Tibial nerve (tissue), 4 donors: ENCODE data around the gene MEGF8.

Experiments
- CTCF ChIP-seq, 5 experiments: fragments of 200-600 bp in 3 of 5; fragments of 450-650 bp in 2 of 5; sonication (generic) in 3 of 5; IDR thresholded peaks; one replicate each; pipeline ENCODE4 v1.5.1; 2016 to 2019; ENCODE audit warnings: antibody characterized with exemption in 5 of 5, mild to moderate bottlenecking in 3 of 5, moderate library complexity in 2 of 5
- EP300 ChIP-seq, 2 donors: sonication (generic); formaldehyde crosslinking; IDR thresholded peaks; one replicate each; pipeline ENCODE4 v1.6.1; 2017; ENCODE audit warnings: antibody characterized with exemption in 2 of 2, mild to moderate bottlenecking in 1 of 2
- POLR2A ChIP-seq, 2 donors: fragments of 450-650 bp; IDR thresholded peaks; one replicate each; pipeline ENCODE4 v1.6.1; 2017; ENCODE audit warnings: antibody characterized with exemption in 2 of 2, mild to moderate bottlenecking in 2 of 2, moderate library complexity in 2 of 2

GRCh38 chr19:42288387-42288786, 37.0 kb upstream of the MEGF8 start:
- TF ChIP-seq CTCF (IDR thresholded peaks at IDR 0.05) (no peak), POLR2A (IDR thresholded peaks at IDR 0.05) (no peak), EP300 (IDR thresholded peaks at IDR 0.05) (no peak)
